GM13976 (cell line): Measurements from ENCODE around the gene STK10.
"Not testable (repeated sequence)": the region's sequence is repeated elsewhere in the genome, so short reads cannot be mapped to it uniquely, and the experiment has no call there.

Source experiments
- DNase-seq: peaks from one replicate; pipeline ENCODE4 v3.0.0; 2012; ENCODE audit warnings: low spot score
- CTCF ChIP-seq: IDR thresholded peaks from 2 replicates; pipeline ENCODE4 v1.5.1; 2012; ENCODE audit warnings: borderline replicate concordance, mild to moderate bottlenecking; ENCODE audit not compliant: insufficient read depth; ENCODE audit errors: extremely low read depth, missing control alignments, control extremely low read depth
- in situ Hi-C: fragments of 300-500 bp; cut with MboI; formaldehyde crosslinking; loops from one replicate; pipeline ENCODE4 v1.12.0; 2022; ENCODE audit warnings: low sequenced_read_pairs, mixed read lengths, inconsistent platforms; ENCODE audit not compliant: unreplicated experiment

Gene STK10

GRCh38 chr5:172038167-172038566, 149.9 kb downstream of the STK10 start:
- no peak for TF ChIP-seq CTCF
- in situ Hi-C loops, result loop anchor here (25.0 kb wide), 2 partner anchors 426 to 626 kb away; partner anchors contain the start of gene FGF18
- DNase-seq, result no peak

- DNase-seq, result peak; percentile 72
- TF ChIP-seq CTCF, result no peak
- in situ Hi-C loops, result loop anchor here (25.0 kb wide), 2 partner anchors 423 to 623 kb away; partner anchors contain the start of gene FGF18
These were observed 153.0 kb downstream of the STK10 start for GRCh38 chr5:172035049-172035448.

- no peak for TF ChIP-seq CTCF
These were observed 156.0 kb downstream of the STK10 start for GRCh38 chr5:172031894-172032461.

GRCh38 chr5:172029876-172030275, 158.1 kb downstream of the STK10 start:
- in situ Hi-C loops, result loop anchor here (25.0 kb wide), 2 partner anchors 418 to 618 kb away; partner anchors contain the start of gene FGF18

More at GRCh38 chr5:172031894-172032461, 156.0 kb downstream of the STK10 start:
- no peak for DNase-seq
- in situ Hi-C loops, result loop anchor here (25.0 kb wide), 2 partner anchors 420 to 620 kb away; partner anchors contain the start of gene FGF18

GRCh38 chr5:172028167-172028566, 159.9 kb downstream of the STK10 start:
- TF ChIP-seq CTCF, result no peak
- in situ Hi-C loops, result loop anchor here (25.0 kb wide), 2 partner anchors 416 to 616 kb away; partner anchors contain the start of gene FGF18
- no peak for DNase-seq

More at GRCh38 chr5:172029876-172030275, 158.1 kb downstream of the STK10 start:
- no peak for TF ChIP-seq CTCF
- DNase-seq, result no peak

- in situ Hi-C loops, DNase-seq: not testable (repeated sequence)
These were observed 167.8 kb downstream of the STK10 start for GRCh38 chr5:172020110-172020786.

- in situ Hi-C loops, result no loop called here
- TF ChIP-seq CTCF, result no peak
- DNase-seq, result no peak
These were observed 172.7 kb downstream of the STK10 start for GRCh38 chr5:172015346-172015745.
